Measurements from ENCODE around the gene CLCN6.

DNA sequence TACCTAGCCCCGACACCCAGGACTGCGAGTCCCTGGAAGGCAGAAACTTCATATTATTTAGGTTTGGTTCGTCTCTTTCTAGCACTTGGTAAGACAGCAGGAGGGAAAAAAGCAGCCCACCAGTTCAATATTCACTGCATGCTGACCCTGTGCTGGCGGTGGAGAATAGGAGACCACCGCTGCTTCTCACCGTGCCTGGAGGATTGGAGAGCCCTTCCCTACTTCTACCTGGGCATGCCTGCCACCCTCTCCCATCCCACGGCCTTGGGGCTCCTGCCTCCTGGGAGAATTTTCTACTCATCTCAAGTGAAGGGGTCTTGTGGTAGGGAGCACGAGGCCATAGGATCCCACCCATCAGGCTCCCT is 5.6 kb upstream of the CLCN6 start:
- TF ChIP-seq, protein P1, sequence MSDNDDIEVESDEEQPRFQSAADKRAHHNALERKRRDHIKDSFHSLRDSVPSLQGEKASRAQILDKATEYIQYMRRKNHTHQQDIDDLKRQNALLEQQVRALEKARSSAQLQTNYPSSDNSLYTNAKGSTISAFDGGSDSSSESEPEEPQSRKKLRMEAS (IDR thresholded peaks at IDR 0.05; ENCODE audit: low read depth, low read length): no peak
- TF ChIP-seq, protein P2, sequence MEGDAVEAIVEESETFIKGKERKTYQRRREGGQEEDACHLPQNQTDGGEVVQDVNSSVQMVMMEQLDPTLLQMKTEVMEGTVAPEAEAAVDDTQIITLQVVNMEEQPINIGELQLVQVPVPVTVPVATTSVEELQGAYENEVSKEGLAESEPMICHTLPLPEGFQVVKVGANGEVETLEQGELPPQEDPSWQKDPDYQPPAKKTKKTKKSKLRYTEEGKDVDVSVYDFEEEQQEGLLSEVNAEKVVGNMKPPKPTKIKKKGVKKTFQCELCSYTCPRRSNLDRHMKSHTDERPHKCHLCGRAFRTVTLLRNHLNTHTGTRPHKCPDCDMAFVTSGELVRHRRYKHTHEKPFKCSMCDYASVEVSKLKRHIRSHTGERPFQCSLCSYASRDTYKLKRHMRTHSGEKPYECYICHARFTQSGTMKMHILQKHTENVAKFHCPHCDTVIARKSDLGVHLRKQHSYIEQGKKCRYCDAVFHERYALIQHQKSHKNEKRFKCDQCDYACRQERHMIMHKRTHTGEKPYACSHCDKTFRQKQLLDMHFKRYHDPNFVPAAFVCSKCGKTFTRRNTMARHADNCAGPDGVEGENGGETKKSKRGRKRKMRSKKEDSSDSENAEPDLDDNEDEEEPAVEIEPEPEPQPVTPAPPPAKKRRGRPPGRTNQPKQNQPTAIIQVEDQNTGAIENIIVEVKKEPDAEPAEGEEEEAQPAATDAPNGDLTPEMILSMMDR (IDR thresholded peaks at IDR 0.05; ENCODE audit: low read depth, low read length): no peak
- TF ChIP-seq POLR2A (IDR thresholded peaks at IDR 0.05; ENCODE audit: extremely low read depth, insufficient read length): no peak

Measured in NB4 (cell line).